ENCODE measurements around the gene KCNA10. TPM values are rescaled to one million over a fixed set of nuclear protein-coding genes. Genes with fewer than 3 reads are reported as not detected.

The KCNA10 gene
- total RNA-seq, 1 donor from 2014 or later: not detected

- no peak for DNase-seq
- ChIA-PET CTCF (no interaction called here), POLR2A (no interaction called here)
- H3K9me3 Mint-ChIP-seq: no peaks in the 10 kb centered on the region
- H3K27ac Mint-ChIP-seq: no peak overlapping the region
- no peak for ATAC-seq (ENCODE audit: low read depth)
- intact Hi-C loops (cut with micrococcal nuclease): no loop called here
- no peaks in the 10 kb centered on the region for H3K4me1 Mint-ChIP-seq
- peaks cover 24% of the 10 kb centered on the region for H3K27me3 Mint-ChIP-seq
- TF ChIP-seq CTCF (IDR thresholded peaks at IDR 0.05): no peak
- H3K4me3 Mint-ChIP-seq: no peak overlapping the region
- H3K36me3 Mint-ChIP-seq (ENCODE audit: low read depth): no peaks in the 10 kb centered on the region
Observed at GRCh38 chr1:110475362-110476027, 43.5 kb downstream of the KCNA10 start.

- H3K4me3 Mint-ChIP-seq: no peak overlapping the region
- POLR2A ChIA-PET: no interaction called here
- intact Hi-C loops (cut with micrococcal nuclease): no loop called here
- no peaks in the 10 kb centered on the region for H3K9me3 Mint-ChIP-seq
- TF ChIP-seq CTCF (IDR thresholded peaks at IDR 0.05): no peak
- H3K27ac Mint-ChIP-seq: no peak overlapping the region
- peaks cover 18% of the 10 kb centered on the region for H3K27me3 Mint-ChIP-seq
- CTCF ChIA-PET: interaction anchor here (2.6 kb wide), 1 partner anchor 15 kb away, joined by 9 read pairs; no protein-coding TSS in a partner anchor
- no peaks in the 10 kb centered on the region for H3K4me1 Mint-ChIP-seq
- no peaks in the 10 kb centered on the region for H3K36me3 Mint-ChIP-seq (ENCODE audit: low read depth)
- ATAC-seq (ENCODE audit: low read depth) (no peak), DNase-seq (no peak)
Observed at GRCh38 chr1:110474444-110474843, 44.5 kb downstream of the KCNA10 start.

GRCh38 chr1:110472546-110472945 lies 46.4 kb downstream of the KCNA10 start:
- CTCF ChIA-PET: interaction anchor here (1.2 to 2.6 kb wide), 2 partner anchors 13 to 276 kb away, joined by 3 to 9 read pairs; no protein-coding TSS in a partner anchor
- POLR2A ChIA-PET: no interaction called here
- no peak for ATAC-seq (ENCODE audit: low read depth)

GRCh38 chr1:110471131-110471530 lies 47.8 kb downstream of the KCNA10 start:
- CTCF ChIA-PET: interaction anchor here (1.2 kb wide), 1 partner anchor 274 kb away, joined by 3 read pairs; no protein-coding TSS in a partner anchor
- Mint-ChIP-seq H3K4me1 (no peaks in the 10 kb centered on the region), H3K4me3 (no peak overlapping the region), H3K9me3 (no peaks in the 10 kb centered on the region), H3K27me3 (peaks cover 8% of the 10 kb centered on the region), H3K36me3 (ENCODE audit: low read depth) (no peaks in the 10 kb centered on the region), H3K27ac (no peak overlapping the region)
- no peak for TF ChIP-seq CTCF (IDR thresholded peaks at IDR 0.05)
- ATAC-seq (ENCODE audit: low read depth): no peak
- intact Hi-C loops (cut with micrococcal nuclease): no loop called here
- no peak for DNase-seq
- POLR2A ChIA-PET: no interaction called here

More at GRCh38 chr1:110472546-110472945, 46.4 kb downstream of the KCNA10 start:
- Mint-ChIP-seq H3K9me3 (no peaks in the 10 kb centered on the region), H3K4me3 (no peak overlapping the region), H3K4me1 (no peaks in the 10 kb centered on the region), H3K36me3 (ENCODE audit: low read depth) (no peaks in the 10 kb centered on the region), H3K27ac (no peak overlapping the region), H3K27me3 (peaks cover 17% of the 10 kb centered on the region)
- no peak for TF ChIP-seq CTCF (IDR thresholded peaks at IDR 0.05)
- intact Hi-C loops (cut with micrococcal nuclease): no loop called here
- DNase-seq: no peak

Other genes starting within 250 kb of the KCNA10 start
- gene RBM15, start 179.8 kb downstream of the KCNA10 start, total RNA-seq: 52.7 and 61.1 TPM in 2 replicates
- 0.89 and 1.3 TPM in 2 replicates for gene SLC16A4, start 128.1 kb downstream of the KCNA10 start, total RNA-seq
- gene LAMTOR5, start 111.5 kb downstream of the KCNA10 start, total RNA-seq: 160 and 172 TPM in 2 replicates
- gene PROK1, start 68.0 kb downstream of the KCNA10 start, total RNA-seq: not detected in 2 replicates
- 0.12 and 0.13 TPM in 2 replicates for gene KCNA2, start 87.2 kb upstream of the KCNA10 start, total RNA-seq
- 15.0 and 20.0 TPM in 2 replicates for gene KCNA3, start 155.8 kb upstream of the KCNA10 start, total RNA-seq

All from activated B cell treated with CpG ODN at 0.5 μM for 24 hours (primary cell).